HG02852 (cell line): ENCODE data around the gene CASKIN2.
A peak's percentile ranks its signal among the peaks of the same experiment; 100 is the strongest.

Experiments
- ATAC-seq: cut with Tn5 transposase; IDR thresholded peaks from one replicate; pipeline ENCODE4 v1.9.1; 2021; ENCODE audit warnings: mild to moderate bottlenecking, moderate library complexity; ENCODE audit not compliant: unreplicated experiment

Gene CASKIN2

DNA sequence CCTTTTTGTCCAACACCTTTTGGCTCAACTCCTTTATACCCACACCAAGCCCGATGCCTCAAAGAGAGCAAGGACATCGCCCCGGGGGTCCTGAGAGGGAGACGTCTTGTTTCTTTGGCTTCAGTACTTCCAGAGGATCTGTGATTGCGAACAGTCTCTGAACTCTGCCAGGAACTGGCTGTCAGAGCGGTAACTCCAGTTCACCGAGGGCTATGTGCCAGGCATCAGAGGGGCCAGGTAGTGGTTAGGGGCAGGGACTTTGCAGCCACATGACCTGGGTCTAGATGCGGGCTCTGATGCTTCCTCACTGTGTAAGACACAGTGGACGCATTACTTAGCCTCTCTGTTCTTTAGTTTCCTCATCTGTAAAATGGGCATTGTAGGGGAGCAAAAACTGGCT is 31.8 kb upstream of the CASKIN2 start:
- ATAC-seq = no peak

DNA sequence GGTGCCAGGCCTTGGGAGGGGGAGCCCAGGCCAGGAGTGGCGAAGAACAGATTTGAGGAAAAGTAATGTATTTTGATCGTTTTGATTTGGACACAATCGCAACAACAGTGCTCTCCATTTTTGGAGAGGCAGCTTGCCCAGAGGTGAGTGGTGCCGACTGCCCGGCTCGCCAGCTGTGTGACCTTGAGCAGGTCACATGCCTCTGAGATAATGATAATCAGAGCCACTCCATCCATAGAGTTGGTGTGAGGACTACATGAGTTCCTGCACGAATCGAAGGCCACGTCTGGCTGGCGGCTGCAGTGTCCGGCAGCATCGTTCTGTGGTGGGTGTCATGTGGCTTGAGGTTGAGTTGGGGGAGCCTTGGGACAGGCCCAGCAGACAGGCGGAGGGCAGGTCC is 30.8 kb upstream of the CASKIN2 start:
- ATAC-seq = no peak

DNA sequence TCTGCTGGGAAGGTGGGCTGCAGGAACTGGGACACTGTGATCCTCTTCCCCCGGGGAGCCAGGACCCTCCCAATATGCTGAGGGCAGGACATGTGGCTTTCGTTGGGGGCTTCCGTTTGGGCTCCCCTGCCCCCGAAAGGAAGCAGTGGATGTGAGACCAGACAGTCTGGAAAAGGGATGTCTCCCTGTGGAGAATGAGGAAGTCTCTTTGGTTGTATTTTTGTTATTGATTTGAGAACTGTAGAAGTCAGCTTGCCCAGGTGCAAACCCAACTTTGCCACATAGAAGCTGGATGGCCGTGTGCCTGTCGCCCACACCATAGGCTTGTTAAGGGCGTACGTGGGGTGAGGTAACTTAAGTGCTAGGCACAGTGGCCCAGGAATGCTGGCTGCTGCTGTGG is 28.9 kb upstream of the CASKIN2 start:
- ATAC-seq = no peak

DNA sequence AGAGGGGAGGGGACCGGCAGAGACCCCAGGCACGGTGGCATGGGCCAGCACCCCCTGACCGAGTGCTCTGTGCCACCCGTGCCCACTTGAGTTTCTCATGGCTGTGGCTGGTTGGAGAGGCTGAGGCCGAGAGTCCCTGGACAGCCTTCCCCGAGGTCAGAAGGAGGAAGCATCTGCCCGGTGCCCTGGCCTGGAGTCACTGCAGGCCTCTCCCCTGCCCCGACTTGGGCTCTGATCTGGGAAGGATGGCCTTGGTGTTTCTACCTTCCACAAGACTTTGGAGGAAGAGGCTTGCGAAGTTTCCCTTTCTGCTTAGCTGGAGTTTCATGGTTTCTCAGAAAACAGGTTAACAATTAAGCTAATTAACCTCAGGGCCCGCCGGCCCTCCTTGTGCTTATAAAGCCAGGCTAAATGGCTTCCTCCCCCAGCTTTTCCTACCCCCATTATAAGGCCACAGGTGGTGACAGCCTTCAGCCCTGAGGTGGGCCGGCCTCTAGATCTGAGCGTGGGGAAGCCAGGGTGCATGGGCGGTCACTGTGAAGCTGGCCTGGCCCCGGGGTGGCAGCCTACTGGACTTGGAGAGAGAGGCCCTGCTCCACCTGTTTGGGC is 27.5 kb upstream of the CASKIN2 start:
- ATAC-seq = no peak

DNA sequence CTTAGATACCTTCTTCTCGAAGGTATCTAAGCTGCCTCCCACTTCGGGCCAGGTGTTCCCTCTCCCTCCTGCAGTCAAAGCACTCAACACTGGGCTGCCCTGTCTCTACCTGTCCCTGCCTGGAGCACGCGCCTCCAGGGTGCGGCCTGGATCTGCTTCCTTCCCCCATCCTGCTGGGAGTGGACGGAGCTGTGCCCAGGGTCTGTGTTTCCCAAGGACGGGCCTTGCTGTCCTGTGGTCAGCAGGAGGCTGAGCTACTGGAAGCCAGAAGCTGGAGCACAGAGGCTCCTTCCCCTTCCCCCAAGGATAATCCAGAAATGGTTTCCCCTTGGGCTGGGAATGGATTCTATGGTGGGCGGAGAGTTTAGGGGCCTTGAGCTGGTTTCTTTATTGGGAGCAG is 26.9 kb upstream of the CASKIN2 start:
- no peak for ATAC-seq

DNA sequence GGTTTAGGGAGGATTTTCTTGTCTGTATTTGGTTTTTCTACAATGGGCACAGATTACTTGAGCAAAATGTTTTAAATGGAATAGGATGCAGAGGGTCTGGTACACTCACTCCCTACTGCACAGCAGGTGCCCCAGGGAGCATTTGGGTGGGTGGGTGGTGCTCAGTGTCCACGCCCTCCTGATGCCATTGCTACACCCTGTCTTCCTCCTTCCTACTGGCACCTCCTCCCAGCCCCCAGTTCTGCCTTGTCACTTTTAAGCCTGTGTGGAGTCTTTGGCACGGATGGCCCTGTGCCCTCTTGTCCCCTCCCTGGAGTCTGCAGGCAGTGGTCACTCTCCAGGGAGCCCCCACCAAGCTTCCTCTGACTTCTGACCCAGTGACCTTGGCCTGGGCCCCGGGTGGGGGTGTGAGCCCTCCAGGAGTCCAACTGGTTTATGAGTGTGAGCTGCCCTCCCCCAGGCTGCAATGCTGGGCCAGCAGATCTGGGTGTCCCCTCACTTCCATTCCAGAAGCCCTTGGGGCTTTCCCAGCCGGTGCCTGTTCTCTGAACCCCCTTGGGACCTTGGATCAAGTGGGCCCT is 25.7 kb upstream of the CASKIN2 start:
- ATAC-seq = no peak

DNA sequence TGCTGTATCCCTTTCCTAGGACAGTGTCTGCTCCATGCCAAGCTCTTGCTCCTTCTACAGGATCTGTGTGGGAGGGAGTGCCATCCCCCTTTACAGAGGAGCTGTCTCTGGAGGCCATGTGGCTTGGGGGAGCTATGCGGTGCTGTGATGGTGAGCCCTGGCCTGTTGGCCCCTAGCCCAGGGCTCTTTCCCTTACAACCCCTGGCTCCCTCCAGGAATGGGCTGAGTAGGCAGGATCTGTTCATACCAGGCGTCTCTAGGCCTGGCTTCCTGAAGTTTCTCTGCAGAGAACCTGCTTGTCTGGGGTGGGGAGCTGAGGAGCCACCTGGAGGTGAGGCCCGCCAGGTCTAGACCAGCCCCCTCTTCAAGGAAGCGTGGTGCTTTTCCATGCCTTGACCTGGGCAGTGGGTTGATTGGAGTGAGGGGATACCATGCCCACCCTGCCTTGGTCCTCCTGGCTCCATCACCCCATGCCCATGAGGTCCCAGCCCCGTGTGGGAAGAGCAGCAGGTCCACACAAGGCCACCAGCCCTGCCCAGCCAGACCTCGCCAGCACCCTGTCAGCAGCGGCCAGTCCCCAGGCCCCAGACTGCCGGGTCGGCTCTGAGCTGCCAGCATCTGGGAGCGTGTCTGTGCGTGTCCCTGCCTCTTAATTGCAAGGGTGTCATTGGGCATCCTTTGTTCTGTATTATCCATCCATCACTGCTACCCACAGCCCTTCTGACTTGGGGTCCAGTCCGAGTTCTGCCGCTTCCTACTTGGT is 24.8 kb upstream of the CASKIN2 start:
- no peak for ATAC-seq

DNA sequence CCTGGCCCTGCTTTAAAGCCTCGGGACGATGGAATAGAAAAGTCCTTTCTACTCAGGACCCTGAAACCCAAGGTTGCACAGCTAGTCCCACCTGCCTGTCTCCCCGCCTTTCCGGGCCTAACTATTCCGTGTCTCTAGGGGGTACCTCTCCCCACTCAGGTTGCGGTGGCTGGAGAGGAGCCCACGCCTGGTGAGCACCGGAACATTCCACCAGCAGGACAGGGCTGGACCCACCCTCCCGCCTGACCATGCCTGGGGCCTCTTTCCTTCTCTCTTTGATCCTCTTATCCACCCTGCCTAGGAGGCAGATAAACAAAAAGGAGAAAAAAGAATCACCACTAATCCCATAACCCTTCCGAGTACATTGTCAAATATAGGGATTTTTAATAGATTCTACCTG is 21.0 kb upstream of the CASKIN2 start:
- no peak for ATAC-seq

DNA sequence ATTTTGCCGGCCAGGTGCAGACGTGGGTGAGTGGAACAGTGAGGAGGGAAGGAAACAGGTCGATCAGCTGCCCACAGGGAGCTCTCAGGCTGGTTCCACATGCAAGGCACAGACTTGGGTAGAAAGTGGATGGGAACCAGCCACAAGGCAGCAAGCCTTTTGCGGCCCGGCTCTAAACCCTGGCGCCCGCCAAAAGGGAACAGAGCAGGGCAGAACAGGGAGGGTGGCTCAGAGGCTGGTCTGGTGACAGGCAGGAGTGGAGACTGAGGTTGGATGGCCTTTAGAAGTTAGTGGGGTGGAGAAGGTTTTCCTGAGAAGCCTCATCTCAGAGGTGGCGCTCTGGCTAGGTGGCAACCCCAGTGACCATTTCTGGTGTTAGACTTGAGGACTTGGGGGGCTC is 20.5 kb upstream of the CASKIN2 start:
- ATAC-seq = no peak

DNA sequence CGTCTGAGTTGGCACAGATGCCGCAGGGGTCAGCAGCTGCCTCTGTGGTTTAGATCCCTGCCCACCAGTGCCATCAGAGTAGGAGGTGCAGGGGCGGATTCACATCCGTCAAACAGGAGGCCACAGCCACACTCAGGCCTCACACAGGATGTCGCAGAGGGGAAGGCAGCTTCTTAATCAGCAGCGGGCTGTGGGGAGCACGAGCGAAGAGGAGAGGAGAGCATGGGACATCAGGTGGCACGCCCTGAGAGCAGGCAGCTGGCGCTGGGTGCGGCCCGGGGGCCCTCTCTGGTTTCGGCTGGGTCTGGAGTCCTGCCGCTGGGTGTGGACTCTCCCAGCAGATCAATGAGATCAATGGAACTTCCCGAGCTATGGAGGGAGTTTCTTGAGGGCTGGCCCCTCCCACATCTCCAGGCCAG is 19.8 kb upstream of the CASKIN2 start:
- no peak for ATAC-seq

DNA sequence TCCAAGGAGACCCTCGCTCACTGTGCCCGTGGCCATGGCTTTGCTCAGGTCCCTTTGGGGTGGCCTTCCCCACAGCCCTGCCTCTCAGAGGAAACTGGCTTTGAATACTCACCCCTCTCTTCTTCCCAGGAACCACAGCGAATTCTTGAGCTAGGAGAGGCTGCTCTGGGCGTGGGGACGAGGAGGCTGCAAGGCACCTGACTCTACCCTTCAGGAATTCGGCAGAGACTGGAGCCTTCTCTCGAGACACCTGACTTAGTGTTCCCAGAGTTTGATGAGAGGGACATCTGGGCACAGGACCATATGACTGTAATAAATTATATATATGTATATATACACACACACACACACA is 16.4 kb upstream of the CASKIN2 start:
- no peak for ATAC-seq

DNA sequence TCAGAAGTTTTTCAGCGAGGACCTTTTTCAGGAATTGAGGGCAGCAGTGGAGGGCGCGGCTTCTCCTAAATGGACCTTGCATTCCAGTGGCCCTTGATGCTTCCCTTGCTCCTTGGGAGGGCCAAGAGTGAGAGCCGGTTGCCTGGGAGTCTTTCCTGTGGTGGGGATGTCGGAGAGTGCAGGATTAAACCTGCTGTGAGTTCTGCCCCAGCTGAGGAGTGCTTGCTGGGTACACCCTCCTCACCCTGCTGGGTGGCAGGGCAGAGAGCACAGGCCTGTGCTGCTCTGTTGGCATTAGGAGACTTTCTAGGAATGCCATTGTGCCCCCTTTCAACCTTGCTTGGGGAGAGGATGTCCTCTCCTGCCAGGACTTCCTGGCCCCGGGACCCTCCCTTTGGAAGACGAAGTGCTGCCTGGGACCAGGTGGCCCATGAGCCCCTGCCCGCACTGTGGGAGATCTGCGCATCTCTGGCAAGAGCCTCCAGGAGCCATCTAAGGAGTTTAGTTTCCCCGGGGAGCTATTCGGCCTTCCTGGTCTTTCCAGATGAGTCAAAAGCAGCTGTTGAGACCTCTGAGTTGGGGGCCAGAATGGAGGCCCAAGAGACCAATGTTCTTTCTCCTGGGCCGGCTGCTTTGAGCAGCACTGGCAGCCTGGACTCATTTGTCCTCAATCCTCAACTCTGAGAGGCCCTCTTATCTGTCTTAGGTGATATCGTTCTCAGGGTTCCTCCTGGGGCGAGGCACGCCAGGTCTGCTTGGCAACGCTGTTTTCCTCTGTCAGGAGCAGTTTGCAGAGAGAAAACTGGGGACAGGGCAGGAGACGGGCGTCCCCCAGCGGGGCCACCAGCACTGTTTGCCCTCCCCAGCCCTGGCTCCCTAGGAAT is 15.7 kb upstream of the CASKIN2 start:
- ATAC-seq = no peak

DNA sequence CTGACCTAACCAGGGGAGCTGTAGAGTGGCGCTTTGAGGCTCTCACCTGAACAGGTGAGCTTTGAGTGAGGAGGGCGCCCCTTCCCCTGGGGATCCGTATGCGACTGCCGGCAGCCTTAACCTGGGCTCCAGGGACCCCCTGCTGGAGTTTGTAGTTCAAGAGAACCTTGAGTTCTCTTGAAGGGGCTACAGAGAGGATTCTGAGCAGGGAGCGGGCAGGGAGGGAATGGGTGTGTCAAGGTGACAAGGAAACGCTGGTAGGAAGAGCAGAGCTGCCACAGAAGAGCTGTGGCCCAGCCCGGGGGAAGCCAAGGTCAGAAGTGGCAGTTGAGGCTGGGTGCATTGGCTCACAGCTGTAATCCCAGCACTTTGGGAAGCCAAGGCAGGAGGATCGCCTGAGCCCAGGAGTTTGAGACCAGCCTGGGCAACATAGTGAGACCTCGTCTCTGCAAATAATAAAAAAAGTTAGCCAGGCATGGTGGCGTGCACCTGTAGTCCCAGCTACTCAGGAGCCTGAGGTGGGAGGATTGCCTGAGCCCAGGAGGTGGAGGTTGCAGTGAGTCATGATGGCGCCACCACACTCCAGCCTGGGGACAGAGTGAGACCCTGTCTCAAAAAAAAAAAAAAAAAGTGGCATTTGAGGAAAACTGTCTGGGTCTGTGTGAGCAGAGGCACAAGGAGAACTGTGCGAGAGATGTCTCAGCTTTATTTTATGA is 11.4 kb upstream of the CASKIN2 start:
- no peak for ATAC-seq

DNA sequence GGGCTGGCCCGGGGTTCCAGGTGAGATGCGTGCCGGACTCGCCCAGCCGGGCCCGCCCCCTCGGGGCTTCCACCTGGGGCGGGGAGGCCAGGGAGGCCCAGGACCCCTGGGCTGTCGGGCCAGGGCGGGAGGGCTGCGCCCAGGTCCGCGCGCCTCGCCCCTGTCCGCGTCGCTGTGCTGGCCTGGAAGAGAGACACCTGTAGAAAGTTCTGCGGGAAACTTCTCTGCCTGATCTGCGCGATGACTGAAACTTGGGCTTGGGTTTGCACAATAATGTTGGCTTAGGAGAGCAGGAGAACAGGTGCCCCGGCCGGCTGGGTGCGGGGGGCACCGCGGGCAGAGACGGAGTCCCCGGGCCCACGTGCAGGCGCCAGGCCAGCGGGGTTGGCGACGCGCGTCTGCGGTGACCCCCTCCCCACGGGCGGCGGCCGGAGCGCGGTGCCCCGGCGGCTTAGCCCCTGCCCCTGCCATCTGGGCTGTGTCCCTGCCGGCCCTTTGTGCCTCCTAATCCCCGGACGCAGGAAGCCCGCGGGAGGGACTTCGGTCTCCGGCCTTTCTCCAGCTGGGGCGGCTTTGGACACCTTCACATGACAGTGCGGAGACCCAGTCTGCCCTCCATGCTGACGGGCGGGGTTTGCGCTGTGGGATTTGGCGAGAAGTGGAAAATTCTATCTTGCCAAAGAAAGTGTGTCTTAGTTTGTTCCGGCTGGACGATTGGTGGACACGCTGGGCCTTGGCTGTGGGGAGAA is 10.6 kb upstream of the CASKIN2 start:
- ATAC-seq = peak; percentile 9

DNA sequence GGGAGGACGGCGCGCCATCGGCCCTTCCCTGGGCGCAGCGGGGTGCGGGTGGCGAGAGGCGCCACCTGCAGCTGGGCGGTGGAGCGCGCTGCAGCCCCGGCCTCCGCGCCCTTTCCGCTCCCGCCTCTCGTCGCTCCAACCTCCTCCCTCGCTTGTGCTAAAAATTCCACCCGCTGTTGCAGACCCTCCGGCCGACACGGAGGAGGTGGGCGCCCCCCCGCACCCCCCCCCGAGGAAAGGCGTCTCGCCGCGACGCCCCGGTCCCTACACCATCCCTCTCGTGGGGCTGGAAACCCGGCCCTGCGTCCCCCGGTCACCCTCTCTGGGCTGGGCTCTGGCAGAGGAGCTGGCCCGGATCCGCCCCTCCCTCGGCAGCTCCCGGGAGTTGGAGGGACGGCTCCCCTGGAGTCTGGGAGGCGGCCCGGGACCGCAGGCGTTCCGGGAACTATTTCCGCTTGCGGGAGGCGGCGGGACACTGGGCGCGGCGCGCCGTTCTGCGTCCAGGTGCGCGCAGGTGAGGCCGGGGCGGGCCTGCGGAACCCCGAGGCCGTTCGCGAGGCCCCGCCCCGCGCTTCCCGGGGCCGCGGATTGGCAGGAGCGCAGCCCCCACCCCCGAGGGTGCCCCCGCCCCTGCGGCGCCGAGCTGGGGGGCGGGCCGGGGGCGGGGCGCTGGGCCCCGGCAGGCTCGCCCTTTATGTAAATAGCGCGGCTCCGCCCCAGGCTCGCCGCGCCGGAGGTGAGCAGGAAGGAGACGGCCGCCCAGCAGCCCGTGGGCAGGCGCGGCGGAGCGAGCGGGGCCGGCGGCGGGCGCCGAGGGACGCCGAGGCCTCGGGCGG is 9.9 kb upstream of the CASKIN2 start, which contains the start of gene LLGL2:
LLGL2 (plus strand) TSS at position 728 of the 836 bp plus-strand sequence. CDS start 17,730 bp downstream, outside the sequence.
- ATAC-seq = peak; percentile 73

DNA sequence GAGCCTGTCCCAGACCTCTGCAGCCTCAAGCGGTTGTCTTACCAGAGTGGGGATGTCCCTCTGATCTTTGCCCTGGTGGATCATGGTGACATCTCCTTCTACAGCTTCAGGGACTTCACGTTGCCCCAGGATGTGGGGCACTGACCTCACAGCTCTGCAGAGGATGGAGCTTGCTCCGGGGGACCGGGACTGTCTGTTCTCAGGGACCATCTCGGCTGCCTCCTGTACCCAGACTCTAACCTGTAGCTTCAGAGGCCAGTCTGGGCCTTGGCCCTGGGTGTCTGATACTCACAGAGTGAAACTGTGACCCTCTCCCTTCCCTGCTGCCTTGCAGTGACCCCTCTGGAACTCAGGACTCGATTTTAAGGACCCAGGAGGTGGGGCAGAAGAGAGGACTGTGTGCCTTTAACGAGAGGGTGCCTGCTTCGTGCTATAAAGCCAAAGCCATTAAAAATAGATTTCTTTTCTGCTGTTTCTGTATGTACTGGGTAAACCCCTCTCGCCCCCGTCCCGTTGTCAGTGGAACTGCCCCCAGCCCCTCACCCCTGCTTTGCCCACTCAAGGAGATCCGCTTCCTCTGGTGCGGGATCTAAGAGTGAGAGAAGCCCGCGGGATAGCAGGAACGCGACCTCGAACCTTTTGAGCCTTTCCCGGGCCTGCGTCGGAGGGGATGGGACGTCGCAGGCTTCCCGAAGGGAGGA is 9.1 kb upstream of the CASKIN2 start:
- ATAC-seq = no peak

DNA sequence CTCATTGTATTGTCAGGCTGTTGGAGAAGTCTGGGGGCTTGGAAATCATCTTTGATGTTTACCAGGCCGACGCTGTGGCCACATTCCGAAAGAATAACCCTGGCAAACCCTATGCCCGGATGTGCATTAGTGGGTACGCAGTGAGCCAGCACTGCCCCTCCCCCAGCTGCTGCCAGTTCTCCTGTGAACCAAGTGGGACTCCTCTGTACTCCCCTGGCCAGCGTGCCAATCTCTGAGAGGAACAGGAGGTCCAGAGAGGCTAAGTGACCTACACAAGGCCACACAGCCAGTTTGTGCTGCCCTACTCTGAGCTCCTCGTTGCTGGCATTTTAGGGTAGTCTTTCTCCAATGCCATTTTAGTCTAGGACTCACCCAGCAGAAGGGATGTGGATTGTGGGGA is 8.3 kb upstream of the CASKIN2 start:
- no peak for ATAC-seq

DNA sequence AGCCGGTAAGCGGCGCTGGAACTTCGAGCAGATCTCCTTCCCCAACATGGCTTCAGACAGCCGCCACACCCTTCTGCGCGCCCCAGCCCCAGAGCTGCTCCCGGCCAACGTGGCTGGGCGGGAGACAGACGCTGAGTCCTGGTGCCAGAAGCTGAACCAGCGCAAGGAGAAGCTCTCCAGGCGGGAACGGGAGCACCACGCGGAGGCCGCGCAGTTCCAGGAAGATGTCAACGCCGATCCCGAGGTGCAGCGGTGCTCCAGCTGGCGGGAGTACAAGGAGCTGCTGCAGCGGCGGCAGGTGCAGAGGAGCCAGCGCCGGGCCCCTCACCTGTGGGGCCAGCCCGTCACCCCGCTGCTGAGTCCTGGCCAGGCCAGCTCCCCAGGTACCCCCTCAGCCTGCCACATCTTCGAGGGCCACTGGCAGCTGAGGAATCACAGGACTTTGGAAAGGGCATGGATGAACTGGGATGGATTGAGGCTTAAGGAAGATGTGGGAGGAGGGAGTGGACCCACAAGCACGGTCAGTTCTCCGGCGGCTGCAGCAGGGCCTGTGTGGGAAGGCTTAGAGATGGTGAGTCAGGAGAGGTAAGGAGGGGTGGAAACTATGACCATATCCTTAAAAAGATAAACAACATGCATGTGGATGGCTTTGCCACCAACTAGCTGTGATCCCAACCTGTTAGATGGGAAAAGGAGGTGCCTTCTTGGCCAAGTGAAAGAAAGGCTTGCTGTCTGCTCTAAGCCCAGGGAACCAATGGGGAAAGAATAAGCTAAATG is 6.8 kb upstream of the CASKIN2 start:
- no peak for ATAC-seq
